Effector memory CD4-positive, alpha-beta T cell (primary cell): ENCODE results near the gene RBM10.
"Not testable (repeated sequence)": the region's sequence is repeated elsewhere in the genome, so short reads cannot be mapped to it uniquely, and the experiment has no call there.

Experiments used
- DNase-seq, 3 donors: peaks; one replicate each; pipeline ENCODE4 v3.0.0-alpha.2; 2020
- H3K27ac ChIP-seq: 2 replicates; pipeline ENCODE4 v1.7.0; 2013; ENCODE audit warnings: mild to moderate bottlenecking, low read length, moderate library complexity; ENCODE audit not compliant: insufficient read depth, poor library complexity, severe bottlenecking
- H3K27me3 ChIP-seq: replicated peaks from 2 replicates; pipeline ENCODE4 v1.7.0; 2013; ENCODE audit warnings: mild to moderate bottlenecking, low read length; ENCODE audit not compliant: insufficient read depth, control insufficient read depth, poor library complexity, severe bottlenecking
- H3K36me3 ChIP-seq: 2 replicates; pipeline ENCODE4 v1.7.0; 2013; ENCODE audit warnings: mild to moderate bottlenecking, low read length, moderate library complexity; ENCODE audit not compliant: control insufficient read depth, insufficient read depth
- H3K4me1 ChIP-seq: 2 replicates; pipeline ENCODE4 v1.7.0; 2013; ENCODE audit warnings: low read length, mild to moderate bottlenecking; ENCODE audit not compliant: control insufficient read depth, insufficient read depth, poor library complexity, severe bottlenecking
- H3K4me3 ChIP-seq: 2 replicates; pipeline ENCODE4 v1.7.0; 2013; ENCODE audit warnings: low read length, low read depth, mild to moderate bottlenecking; ENCODE audit not compliant: insufficient read depth, poor library complexity, severe bottlenecking
- H3K9me3 ChIP-seq: 2 replicates; pipeline ENCODE4 v1.7.0; 2013; ENCODE audit warnings: mild to moderate bottlenecking, low read length, moderate library complexity; ENCODE audit not compliant: control insufficient read depth
- total RNA-seq, 3 donors: gene quantifications; one replicate each; lab custom pipeline; 2026; lab: John Stamatoyannopoulos, UW

RBM10 gene, protein sequence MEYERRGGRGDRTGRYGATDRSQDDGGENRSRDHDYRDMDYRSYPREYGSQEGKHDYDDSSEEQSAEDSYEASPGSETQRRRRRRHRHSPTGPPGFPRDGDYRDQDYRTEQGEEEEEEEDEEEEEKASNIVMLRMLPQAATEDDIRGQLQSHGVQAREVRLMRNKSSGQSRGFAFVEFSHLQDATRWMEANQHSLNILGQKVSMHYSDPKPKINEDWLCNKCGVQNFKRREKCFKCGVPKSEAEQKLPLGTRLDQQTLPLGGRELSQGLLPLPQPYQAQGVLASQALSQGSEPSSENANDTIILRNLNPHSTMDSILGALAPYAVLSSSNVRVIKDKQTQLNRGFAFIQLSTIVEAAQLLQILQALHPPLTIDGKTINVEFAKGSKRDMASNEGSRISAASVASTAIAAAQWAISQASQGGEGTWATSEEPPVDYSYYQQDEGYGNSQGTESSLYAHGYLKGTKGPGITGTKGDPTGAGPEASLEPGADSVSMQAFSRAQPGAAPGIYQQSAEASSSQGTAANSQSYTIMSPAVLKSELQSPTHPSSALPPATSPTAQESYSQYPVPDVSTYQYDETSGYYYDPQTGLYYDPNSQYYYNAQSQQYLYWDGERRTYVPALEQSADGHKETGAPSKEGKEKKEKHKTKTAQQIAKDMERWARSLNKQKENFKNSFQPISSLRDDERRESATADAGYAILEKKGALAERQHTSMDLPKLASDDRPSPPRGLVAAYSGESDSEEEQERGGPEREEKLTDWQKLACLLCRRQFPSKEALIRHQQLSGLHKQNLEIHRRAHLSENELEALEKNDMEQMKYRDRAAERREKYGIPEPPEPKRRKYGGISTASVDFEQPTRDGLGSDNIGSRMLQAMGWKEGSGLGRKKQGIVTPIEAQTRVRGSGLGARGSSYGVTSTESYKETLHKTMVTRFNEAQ
- 70.1 to 90.6 (median 86.3) reads per million in 3 donors for total RNA-seq

- no peaks in the 10 kb centered on the region for H3K36me3 ChIP-seq
- DNase-seq: peak; percentile 84 to 89 (median 86)
- H3K4me1 ChIP-seq: peaks cover 5% of the 10 kb centered on the region
- no peaks in the 10 kb centered on the region for H3K27me3 ChIP-seq
- no peaks in the 10 kb centered on the region for H3K9me3 ChIP-seq
- peak within 1 kb of the TSS; percentile 90 for H3K27ac ChIP-seq
- peak within 1 kb of the TSS; percentile 77 for H3K4me3 ChIP-seq
Observed at GRCh38 chrX:47144626-47145394, at the start of gene RBM10, which contains the start of gene NDUFB11. RBM10 (plus strand) TSS chrX:47145221; CDS start chrX:47147482, 2,261 bp downstream. NDUFB11 (minus strand) TSS chrX:47144702; CDS start chrX:47144679, 23 bp downstream.

- Histone ChIP-seq H3K27me3 (no peaks in the 10 kb centered on the region), H3K4me1 (no peaks in the 10 kb centered on the region), H3K36me3 (no peaks in the 10 kb centered on the region)
Observed at GRCh38 chrX:47097018-47097417, 48.0 kb upstream of the RBM10 start.

DNA sequence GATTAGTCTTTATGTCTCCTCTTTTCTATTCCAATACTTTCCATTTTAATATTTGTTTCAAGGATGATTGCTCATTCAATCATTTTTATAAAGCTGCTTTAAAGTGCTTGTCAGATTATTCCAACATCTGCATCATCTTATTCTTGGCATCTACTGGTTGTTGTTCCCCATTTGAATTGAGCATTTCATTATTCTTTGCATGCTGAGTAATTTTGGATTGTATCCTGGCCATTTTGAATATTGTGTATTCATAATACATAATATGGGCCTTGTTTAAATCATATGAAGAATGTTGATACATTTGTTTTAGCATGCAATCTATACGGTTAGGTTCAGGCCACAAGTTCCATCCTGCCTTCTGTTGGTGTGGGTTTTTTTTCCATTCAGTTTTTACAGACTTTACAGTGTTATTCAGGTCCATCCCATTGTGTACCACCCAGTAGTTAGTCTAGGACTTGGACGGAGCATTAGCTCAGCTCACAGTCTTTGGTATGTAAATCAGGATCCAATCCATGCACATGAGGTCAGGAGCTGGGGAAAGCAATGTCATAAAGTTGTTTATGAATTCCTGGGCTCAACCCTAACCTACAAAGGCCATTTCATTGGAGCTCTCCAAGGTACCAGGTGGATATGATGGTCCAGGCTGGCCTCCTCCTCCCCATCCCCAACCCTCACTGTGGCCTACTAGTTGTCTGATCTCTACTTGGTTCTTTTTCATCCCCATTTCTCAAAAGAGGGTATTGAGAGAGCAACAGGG, 46.5 kb upstream of the RBM10 start:
- H3K4me3 ChIP-seq: no peak overlapping the region
- H3K27ac ChIP-seq: no peak overlapping the region
- no peak for DNase-seq
- no peaks in the 10 kb centered on the region for H3K27me3 ChIP-seq
- no peaks in the 10 kb centered on the region for H3K36me3 ChIP-seq
- H3K9me3 ChIP-seq: no peaks in the 10 kb centered on the region
- no peaks in the 10 kb centered on the region for H3K4me1 ChIP-seq

More at GRCh38 chrX:47097018-47097417, 48.0 kb upstream of the RBM10 start:
- H3K9me3 ChIP-seq: no peaks in the 10 kb centered on the region
- no peak for DNase-seq
- no peak overlapping the region for H3K4me3 ChIP-seq
- H3K27ac ChIP-seq: no peak overlapping the region

DNA sequence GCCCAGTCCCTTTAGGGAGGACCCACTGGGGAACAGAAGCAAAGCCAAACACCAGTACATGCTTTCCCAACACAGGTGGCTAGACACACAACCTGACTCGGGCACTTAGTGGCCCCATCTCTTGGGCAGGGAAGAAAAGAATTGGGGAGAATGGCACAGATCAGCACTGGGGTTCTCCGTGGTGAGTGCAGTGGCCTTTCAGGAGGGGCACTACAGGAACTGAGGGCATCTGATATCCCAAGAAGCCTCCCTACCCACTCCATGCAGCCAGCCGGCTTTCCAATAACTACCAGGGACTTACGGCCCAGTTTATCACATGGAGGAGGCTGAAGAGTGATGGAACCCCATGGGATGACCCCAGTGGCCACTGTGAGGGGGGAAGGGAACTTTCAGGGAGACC, 43.8 kb upstream of the RBM10 start:
- no peak for DNase-seq
- Histone ChIP-seq H3K27ac (no peak overlapping the region), H3K4me3 (no peak overlapping the region), H3K4me1 (no peaks in the 10 kb centered on the region), H3K36me3 (no peaks in the 10 kb centered on the region), H3K27me3 (no peaks in the 10 kb centered on the region), H3K9me3 (no peaks in the 10 kb centered on the region)

GRCh38 chrX:47110936-47111615, 33.9 kb upstream of the RBM10 start:
- not testable (repeated sequence) for DNase-seq, H3K9me3 ChIP-seq, H3K27ac ChIP-seq, H3K36me3 ChIP-seq, H3K4me1 ChIP-seq, H3K27me3 ChIP-seq, H3K4me3 ChIP-seq

- no peaks in the 10 kb centered on the region for H3K36me3 ChIP-seq
- no peak for DNase-seq
- no peaks in the 10 kb centered on the region for H3K9me3 ChIP-seq
- H3K27me3 ChIP-seq: no peaks in the 10 kb centered on the region
- no peak overlapping the region for H3K27ac ChIP-seq
- H3K4me3 ChIP-seq: no peak overlapping the region
- no peaks in the 10 kb centered on the region for H3K4me1 ChIP-seq
Observed at GRCh38 chrX:47112316-47112954, 32.6 kb upstream of the RBM10 start.

- not testable (repeated sequence) for H3K36me3 ChIP-seq, H3K27ac ChIP-seq, H3K27me3 ChIP-seq, H3K4me3 ChIP-seq, H3K4me1 ChIP-seq, DNase-seq, H3K9me3 ChIP-seq
Observed at GRCh38 chrX:47116551-47117110, 28.4 kb upstream of the RBM10 start.

- not testable (repeated sequence) for H3K4me1 ChIP-seq, H3K27ac ChIP-seq, H3K27me3 ChIP-seq, H3K9me3 ChIP-seq, DNase-seq, H3K36me3 ChIP-seq, H3K4me3 ChIP-seq
Observed at GRCh38 chrX:47124466-47124865, 20.6 kb upstream of the RBM10 start.
